MM.1S (cell line): ENCODE results near the gene HELZ.

Source experiments
- DNase-seq: peaks from one replicate; pipeline ENCODE4 v3.0.0-alpha.2; 2015
- H2AFZ ChIP-seq: fragments of 300-600 bp; sonication (generic); 2 replicates; pipeline ENCODE4 v1.6.0; 2016; ENCODE audit warnings: antibody characterized with exemption, low read length
- H3F3A ChIP-seq: fragments of 300-600 bp; sonication (generic); 2 replicates; pipeline ENCODE4 v1.6.1; 2016; ENCODE audit warnings: mild to moderate bottlenecking, antibody characterized with exemption, low read length, moderate library complexity, mixed read lengths; ENCODE audit not compliant: insufficient read depth
- H3K27ac ChIP-seq: fragments of 300-600 bp; sonication (generic); 2 replicates; pipeline ENCODE4 v1.5.1; 2016; ENCODE audit warnings: mild to moderate bottlenecking, low read length
- H3K27me3 ChIP-seq: fragments of 300-600 bp; sonication (generic); replicated peaks from 2 replicates; pipeline ENCODE4 v1.6.0; 2016; ENCODE audit warnings: low read length; ENCODE audit not compliant: insufficient read depth
- H3K36me3 ChIP-seq: fragments of 300-600 bp; sonication (generic); replicated peaks from 2 replicates; pipeline ENCODE4 v1.6.1; 2016; ENCODE audit warnings: mild to moderate bottlenecking, low read length, mixed read lengths; ENCODE audit not compliant: insufficient read depth
- H3K4me1 ChIP-seq: fragments of 300-600 bp; sonication (generic); 2 replicates; pipeline ENCODE4 v1.6.1; 2016; ENCODE audit warnings: low read length, mixed read lengths
- H3K4me2 ChIP-seq: fragments of 300-600 bp; sonication (generic); 2 replicates; pipeline ENCODE4 v1.6.0; 2016; ENCODE audit warnings: low read depth, low read length
- H3K4me3 ChIP-seq: fragments of 300-600 bp; sonication (generic); 2 replicates; pipeline ENCODE4 v1.5.1; 2016; ENCODE audit warnings: low read length, mixed read lengths
- H3K79me2 ChIP-seq: fragments of 300-600 bp; sonication (generic); 2 replicates; pipeline ENCODE4 v1.6.1; 2016; ENCODE audit warnings: mixed run types, low read length, mixed read lengths
- H3K9ac ChIP-seq: fragments of 300-600 bp; sonication (generic); 2 replicates; pipeline ENCODE4 v1.6.1; 2016; ENCODE audit warnings: low read length, mixed read lengths
- H3K9me2 ChIP-seq: fragments of 300-600 bp; sonication (generic); replicated peaks from 2 replicates; pipeline ENCODE4 v1.6.1; 2016; ENCODE audit warnings: mild to moderate bottlenecking, low read length, mixed read lengths; ENCODE audit not compliant: insufficient read depth
- H3K9me3 ChIP-seq: fragments of 300-600 bp; sonication (generic); replicated peaks from 2 replicates; pipeline ENCODE4 v1.6.1; 2016; ENCODE audit warnings: mild to moderate bottlenecking, low read length, mixed read lengths; ENCODE audit not compliant: insufficient read depth
- H4K20me1 ChIP-seq: fragments of 300-600 bp; sonication (generic); 2 replicates; pipeline ENCODE4 v1.6.1; 2016; ENCODE audit warnings: mild to moderate bottlenecking, low read length, moderate library complexity, mixed read lengths; ENCODE audit not compliant: insufficient read depth
- CTCF ChIP-seq: fragments of 300-600 bp; sonication (generic); IDR thresholded peaks from 2 replicates; pipeline ENCODE4 v1.5.1; 2016; ENCODE audit warnings: antibody characterized with exemption, low read length, mixed read lengths
- EZH2 ChIP-seq: fragments of 300-600 bp; sonication (generic); optimal IDR thresholded peaks from 2 replicates; pipeline ENCODE3; 2017; ENCODE audit warnings: low read depth, mild to moderate bottlenecking, antibody characterized with exemption, low read length, mixed read lengths
- EZH2phosphoT487 ChIP-seq: fragments of 300-600 bp; sonication (generic); IDR thresholded peaks from 2 replicates; pipeline ENCODE4 v1.6.1; 2018; ENCODE audit warnings: antibody characterized with exemption, low read length

Gene HELZ

GRCh38 chr17:67174190-67174589, 70.8 kb downstream of the HELZ start:
- Histone ChIP-seq H3K79me2 (peaks cover 5% of the 10 kb centered on the region; the same call in 1 of the 2 replicates), H3K27ac (no peak overlapping the region), H3K4me2 (no peak overlapping the region), H3K4me1 (peaks cover 15% of the 10 kb centered on the region), H3K9me3 (no peaks in the 10 kb centered on the region), H3F3A (0 out of 2 replicates have a peak, but pooled peaks cover 8% of the 10 kb centered on the region), H3K27me3 (no peaks in the 10 kb centered on the region), H3K4me3 (no peak overlapping the region), H3K36me3 (no peaks in the 10 kb centered on the region), H3K9ac (no peak overlapping the region), H3K9me2 (no peaks in the 10 kb centered on the region), H2AFZ (no peak overlapping the region), H4K20me1 (no peaks in the 10 kb centered on the region)
- no peak for DNase-seq
- TF ChIP-seq EZH2phosphoT487 = no peak
- no peak for TF ChIP-seq CTCF

GRCh38 chr17:67171560-67171959, 73.4 kb downstream of the HELZ start:
- H3K4me2 ChIP-seq = peak overlapping the region; percentile 43; the same call in 1 of the 2 replicates
- H3K27me3 ChIP-seq = no peaks in the 10 kb centered on the region
- no peak overlapping the region for H2AFZ ChIP-seq
- no peak overlapping the region for H3K9ac ChIP-seq
- H3K9me2 ChIP-seq = no peaks in the 10 kb centered on the region
- H4K20me1 ChIP-seq = no peaks in the 10 kb centered on the region
- peaks cover 5% of the 10 kb centered on the region; the same call in 1 of the 2 replicates for H3K79me2 ChIP-seq
- no peaks in the 10 kb centered on the region for H3K36me3 ChIP-seq
- 0 out of 2 replicates have a peak, but pooled peaks cover 8% of the 10 kb centered on the region for H3F3A ChIP-seq
- peak overlapping the region; percentile 59; the same call in 1 of the 2 replicates for H3K27ac ChIP-seq
- DNase-seq = peak; percentile 79
- peaks cover 15% of the 10 kb centered on the region for H3K4me1 ChIP-seq
- no peaks in the 10 kb centered on the region for H3K9me3 ChIP-seq
- no peak overlapping the region for H3K4me3 ChIP-seq
- TF ChIP-seq EZH2 (no peak), EZH2phosphoT487 (no peak), CTCF (no peak)

- no peak overlapping the region for H3K9ac ChIP-seq
- DNase-seq = no peak
- no peak overlapping the region for H2AFZ ChIP-seq
- no peak for TF ChIP-seq EZH2
- TF ChIP-seq CTCF = no peak
- TF ChIP-seq EZH2phosphoT487 = no peak
- H3F3A ChIP-seq = 0 out of 2 replicates have a peak, but pooled peaks cover 8% of the 10 kb centered on the region
- H3K4me3 ChIP-seq = no peak overlapping the region
- no peaks in the 10 kb centered on the region for H3K9me2 ChIP-seq
- H3K27ac ChIP-seq = no peak overlapping the region
- H3K9me3 ChIP-seq = no peaks in the 10 kb centered on the region
- H4K20me1 ChIP-seq = no peaks in the 10 kb centered on the region
- H3K4me1 ChIP-seq = peaks cover 15% of the 10 kb centered on the region
- H3K27me3 ChIP-seq = no peaks in the 10 kb centered on the region
- no peak overlapping the region for H3K4me2 ChIP-seq
- H3K36me3 ChIP-seq = 0 out of 2 replicates have a peak, but pooled peaks cover 5% of the 10 kb centered on the region
- H3K79me2 ChIP-seq = peaks cover 3% of the 10 kb centered on the region; the same call in 1 of the 2 replicates
These were observed 76.5 kb downstream of the HELZ start for GRCh38 chr17:67168496-67168895.
